Measurements from ENCODE around the gene DMWD. TPM values are rescaled to one million over a fixed set of nuclear protein-coding genes. Genes with fewer than 3 reads are reported as not detected.

DMWD gene
- total and polyA plus RNA-seq, 2 of the 13 experiments (the other 11 are each of a cell fraction or from before 2014, with no cell fraction given), result 10.3 to 14.9 TPM

DNA sequence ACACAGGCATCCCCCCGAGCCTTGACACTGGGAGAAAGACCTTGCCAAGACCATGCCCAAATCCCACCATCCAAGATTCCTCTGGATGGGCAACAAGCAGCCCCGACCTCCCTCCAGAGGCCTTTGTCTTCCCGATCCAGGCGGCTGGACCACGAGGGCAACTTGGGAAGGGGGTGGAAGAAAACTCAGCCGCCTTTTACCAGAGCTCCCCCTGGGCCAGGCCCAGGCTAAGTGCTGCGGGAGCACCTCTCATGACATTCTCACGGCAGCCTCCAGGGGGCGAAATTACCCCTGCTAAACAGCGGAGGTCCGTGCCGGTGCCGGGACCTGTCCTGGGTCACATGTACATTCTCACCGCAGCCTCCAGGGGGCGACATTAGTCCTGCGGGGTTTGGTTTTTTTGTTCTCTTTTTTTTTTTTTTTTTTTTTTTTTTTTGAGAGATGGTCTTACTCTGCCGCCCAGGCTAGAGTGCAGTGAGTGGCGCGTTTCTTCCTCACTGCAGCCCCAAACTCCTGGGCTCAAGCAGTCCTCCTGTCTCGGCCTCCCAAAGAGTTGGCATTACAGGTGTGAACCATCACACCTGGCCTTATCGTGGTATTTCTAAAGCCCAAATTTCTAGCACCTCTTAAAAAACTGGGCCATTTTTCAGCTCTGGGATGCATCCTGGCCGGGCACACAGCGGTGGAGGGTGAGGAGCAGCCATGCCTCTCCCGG is 24.5 kb upstream of the DMWD start (continued):
- TF ChIP-seq KLF13 (CRISPR knock-in tag; IDR thresholded peaks at IDR 0.05) (no peak), PCBP2 (optimal IDR thresholded peaks at IDR 0.05; ENCODE audit: low read depth, low read length, poor library complexity, severe bottlenecking) (no peak), ZNF891 (CRISPR knock-in tag; IDR thresholded peaks at IDR 0.05) (no peak; the same call in 1 of the 2 replicates), EP300 (IDR thresholded peaks at IDR 0.05; ENCODE audit: low read depth in 2 of 2, low read length in 2 of 2) (no peak), EP300 (CRISPR knock-in tag; IDR thresholded peaks at IDR 0.05; ENCODE audit: borderline replicate concordance) (no peak), ZNF589 (CRISPR knock-in tag; conservative IDR thresholded peaks at IDR 0.05) (no peak), PAX8 (CRISPR knock-in tag; IDR thresholded peaks at IDR 0.05; ENCODE audit: borderline replicate concordance) (no peak), ZNF430 (CRISPR knock-in tag; IDR thresholded peaks at IDR 0.05) (no peak), ZNF343 (CRISPR knock-in tag; IDR thresholded peaks at IDR 0.05) (no peak), ZFP36 (IDR thresholded peaks at IDR 0.05; ENCODE audit: borderline replicate concordance, low read depth, low read length, partially characterized antibody) (no peak), NFIB (CRISPR knock-in tag; IDR thresholded peaks at IDR 0.05; ENCODE audit: borderline replicate concordance) (no peak), IRF2 (CRISPR knock-in tag; IDR thresholded peaks at IDR 0.05) (no peak), ZNF569 (CRISPR knock-in tag; IDR thresholded peaks at IDR 0.05; ENCODE audit: borderline replicate concordance) (no peak), RBM22 (optimal IDR thresholded peaks at IDR 0.05; ENCODE audit: low read length) (no peak), ZSCAN21 (CRISPR knock-in tag; IDR thresholded peaks at IDR 0.05; ENCODE audit: borderline replicate concordance) (no peak), ZNF180 (CRISPR knock-in tag; IDR thresholded peaks at IDR 0.05; ENCODE audit: borderline replicate concordance, low read depth) (no peak), STAG1 (CRISPR knock-in tag; IDR thresholded peaks at IDR 0.05) (peak; percentile 88), POLR2G (IDR thresholded peaks at IDR 0.05; ENCODE audit: low read depth, low read length) (no peak), ZBTB3 (CRISPR knock-in tag; IDR thresholded peaks at IDR 0.05; ENCODE audit: borderline replicate concordance, low read depth) (no peak)
- TF ChIP-seq, protein P1, sequence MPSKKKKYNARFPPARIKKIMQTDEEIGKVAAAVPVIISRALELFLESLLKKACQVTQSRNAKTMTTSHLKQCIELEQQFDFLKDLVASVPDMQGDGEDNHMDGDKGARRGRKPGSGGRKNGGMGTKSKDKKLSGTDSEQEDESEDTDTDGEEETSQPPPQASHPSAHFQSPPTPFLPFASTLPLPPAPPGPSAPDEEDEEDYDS (CRISPR knock-in tag; IDR thresholded peaks at IDR 0.05), result peak; percentile 45; the same call in 1 of the 2 replicates
- TF ChIP-seq, protein P2, sequence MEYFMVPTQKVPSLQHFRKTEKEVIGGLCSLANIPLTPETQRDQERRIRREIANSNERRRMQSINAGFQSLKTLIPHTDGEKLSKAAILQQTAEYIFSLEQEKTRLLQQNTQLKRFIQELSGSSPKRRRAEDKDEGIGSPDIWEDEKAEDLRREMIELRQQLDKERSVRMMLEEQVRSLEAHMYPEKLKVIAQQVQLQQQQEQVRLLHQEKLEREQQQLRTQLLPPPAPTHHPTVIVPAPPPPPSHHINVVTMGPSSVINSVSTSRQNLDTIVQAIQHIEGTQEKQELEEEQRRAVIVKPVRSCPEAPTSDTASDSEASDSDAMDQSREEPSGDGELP (IDR thresholded peaks at IDR 0.05; ENCODE audit: borderline replicate concordance, low read depth), result no peak
- TF ChIP-seq, protein P3, sequence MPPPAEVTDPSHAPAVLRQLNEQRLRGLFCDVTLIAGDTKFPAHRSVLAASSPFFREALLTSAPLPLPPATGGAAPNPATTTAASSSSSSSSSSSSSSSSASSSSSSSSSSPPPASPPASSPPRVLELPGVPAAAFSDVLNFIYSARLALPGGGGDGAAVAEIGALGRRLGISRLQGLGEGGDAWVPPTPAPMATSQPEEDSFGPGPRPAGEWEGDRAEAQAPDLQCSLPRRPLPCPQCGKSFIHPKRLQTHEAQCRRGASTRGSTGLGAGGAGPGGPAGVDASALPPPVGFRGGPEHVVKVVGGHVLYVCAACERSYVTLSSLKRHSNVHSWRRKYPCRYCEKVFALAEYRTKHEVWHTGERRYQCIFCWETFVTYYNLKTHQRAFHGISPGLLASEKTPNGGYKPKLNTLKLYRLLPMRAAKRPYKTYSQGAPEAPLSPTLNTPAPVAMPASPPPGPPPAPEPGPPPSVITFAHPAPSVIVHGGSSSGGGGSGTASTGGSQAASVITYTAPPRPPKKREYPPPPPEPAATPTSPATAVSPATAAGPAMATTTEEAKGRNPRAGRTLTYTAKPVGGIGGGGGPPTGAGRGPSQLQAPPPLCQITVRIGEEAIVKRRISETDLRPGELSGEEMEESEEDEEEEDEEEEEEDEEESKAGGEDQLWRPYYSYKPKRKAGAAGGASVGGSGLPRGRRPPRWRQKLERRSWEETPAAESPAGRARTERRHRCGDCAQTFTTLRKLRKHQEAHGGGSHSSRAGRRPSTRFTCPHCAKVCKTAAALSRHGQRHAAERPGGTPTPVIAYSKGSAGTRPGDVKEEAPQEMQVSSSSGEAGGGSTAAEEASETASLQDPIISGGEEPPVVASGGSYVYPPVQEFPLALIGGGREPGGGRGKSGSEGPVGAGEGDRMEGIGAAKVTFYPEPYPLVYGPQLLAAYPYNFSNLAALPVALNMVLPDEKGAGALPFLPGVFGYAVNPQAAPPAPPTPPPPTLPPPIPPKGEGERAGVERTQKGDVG (CRISPR knock-in tag; IDR thresholded peaks at IDR 0.05; ENCODE audit: borderline replicate concordance), result no peak
- TF ChIP-seq, protein P4, sequence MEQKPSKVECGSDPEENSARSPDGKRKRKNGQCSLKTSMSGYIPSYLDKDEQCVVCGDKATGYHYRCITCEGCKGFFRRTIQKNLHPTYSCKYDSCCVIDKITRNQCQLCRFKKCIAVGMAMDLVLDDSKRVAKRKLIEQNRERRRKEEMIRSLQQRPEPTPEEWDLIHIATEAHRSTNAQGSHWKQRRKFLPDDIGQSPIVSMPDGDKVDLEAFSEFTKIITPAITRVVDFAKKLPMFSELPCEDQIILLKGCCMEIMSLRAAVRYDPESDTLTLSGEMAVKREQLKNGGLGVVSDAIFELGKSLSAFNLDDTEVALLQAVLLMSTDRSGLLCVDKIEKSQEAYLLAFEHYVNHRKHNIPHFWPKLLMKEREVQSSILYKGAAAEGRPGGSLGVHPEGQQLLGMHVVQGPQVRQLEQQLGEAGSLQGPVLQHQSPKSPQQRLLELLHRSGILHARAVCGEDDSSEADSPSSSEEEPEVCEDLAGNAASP (CRISPR knock-in tag; IDR thresholded peaks at IDR 0.05; ENCODE audit: borderline replicate concordance), result no peak
